HG02938 (cell line): ENCODE results near the gene SEMA3G.

ENCODE experiments used
- ATAC-seq: cut with Tn5 transposase; IDR thresholded peaks from one replicate; pipeline ENCODE4 v1.9.1; 2021; ENCODE audit warnings: mild to moderate bottlenecking, moderate library complexity; ENCODE audit not compliant: unreplicated experiment

The SEMA3G gene

DNA sequence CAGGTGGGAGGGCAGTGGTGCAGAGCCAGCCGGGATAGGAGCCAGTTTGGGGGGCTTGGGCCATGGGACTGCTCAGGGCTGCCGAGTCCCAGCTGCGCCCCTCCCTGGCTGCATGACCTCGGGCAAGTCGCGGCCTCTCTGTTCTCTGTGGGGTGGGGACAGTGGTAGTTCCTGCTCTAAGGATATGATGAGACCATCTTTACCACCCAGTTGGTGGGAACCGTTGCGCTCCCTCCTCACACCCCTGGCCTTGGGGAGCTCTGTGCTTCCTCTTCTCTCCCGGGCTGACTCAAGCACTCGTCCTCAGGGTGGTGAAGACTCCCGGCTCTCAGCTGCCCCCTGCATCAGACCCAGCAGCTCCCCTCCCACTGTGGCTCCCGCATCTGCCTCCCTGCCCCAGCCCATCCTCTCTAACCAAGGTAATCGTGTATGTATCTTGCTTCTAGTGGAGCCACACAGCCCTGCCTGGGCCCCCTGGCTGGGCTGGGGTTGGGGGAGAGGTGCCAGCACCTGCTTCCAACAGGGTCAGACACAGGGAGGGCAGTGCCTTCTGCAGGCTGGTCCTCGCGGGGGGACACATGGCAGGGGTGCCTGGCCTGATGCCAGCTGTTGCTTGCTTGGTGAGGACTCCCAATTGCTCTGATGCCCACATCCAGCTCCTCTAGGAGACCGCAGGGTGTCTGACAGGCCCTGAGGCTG lies 35.1 kb upstream of the SEMA3G start:
- ATAC-seq, result no peak

DNA sequence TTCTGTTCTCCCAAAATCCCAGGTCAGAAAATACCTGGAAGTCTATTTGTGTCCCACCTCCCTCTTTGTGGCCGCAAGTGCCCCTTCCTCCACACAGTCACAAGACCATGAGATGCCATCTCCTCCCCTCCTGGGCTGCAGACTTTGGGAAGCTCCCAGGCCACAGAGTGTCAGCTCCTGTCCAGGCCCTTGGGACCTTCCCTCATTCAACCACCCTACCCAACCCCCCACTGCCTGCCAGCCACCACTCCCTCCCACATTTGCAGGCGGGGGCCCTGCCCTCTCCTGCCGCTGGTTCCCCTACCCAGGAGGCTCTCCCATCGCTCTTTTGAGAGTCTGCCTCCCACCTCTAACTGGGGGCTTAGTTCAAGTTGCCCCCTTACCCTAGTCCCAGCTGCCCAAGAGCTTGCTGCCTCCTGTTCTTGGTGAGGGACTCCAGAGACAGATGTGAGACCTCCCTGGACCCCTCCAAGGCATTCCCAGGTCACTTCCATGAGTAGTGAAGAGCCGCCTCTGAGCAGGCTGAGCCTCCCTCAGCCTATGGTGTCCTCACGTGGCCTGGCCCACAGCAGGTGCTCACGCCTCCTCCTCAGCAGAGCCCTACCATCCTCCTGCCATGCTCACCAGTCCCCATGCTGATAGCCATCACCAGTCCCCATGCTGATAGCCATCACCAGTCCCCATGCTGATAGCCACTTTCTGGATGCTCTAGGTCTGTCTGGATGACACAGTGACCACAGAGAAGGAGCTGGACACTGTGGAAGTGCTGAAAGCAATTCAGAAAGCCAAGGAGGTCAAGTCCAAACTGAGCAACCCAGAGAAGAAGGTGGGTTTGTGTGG lies 34.4 kb upstream of the SEMA3G start:
- ATAC-seq, result no peak

DNA sequence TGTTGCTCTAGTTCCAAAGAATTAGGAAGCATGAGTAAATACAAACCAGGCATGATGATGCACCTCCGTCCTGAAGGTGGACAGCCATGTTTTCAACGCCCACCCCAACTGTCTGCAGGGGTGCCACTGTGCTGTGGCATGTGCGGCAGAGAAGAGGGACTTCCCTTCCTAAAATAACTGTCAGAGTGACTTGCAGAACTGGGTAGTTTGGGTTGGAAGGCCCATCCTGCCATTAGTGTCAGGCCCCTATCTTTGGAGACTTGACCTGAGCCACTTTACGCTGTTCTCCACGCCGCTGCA lies 32.8 kb upstream of the SEMA3G start:
- no peak for ATAC-seq

DNA sequence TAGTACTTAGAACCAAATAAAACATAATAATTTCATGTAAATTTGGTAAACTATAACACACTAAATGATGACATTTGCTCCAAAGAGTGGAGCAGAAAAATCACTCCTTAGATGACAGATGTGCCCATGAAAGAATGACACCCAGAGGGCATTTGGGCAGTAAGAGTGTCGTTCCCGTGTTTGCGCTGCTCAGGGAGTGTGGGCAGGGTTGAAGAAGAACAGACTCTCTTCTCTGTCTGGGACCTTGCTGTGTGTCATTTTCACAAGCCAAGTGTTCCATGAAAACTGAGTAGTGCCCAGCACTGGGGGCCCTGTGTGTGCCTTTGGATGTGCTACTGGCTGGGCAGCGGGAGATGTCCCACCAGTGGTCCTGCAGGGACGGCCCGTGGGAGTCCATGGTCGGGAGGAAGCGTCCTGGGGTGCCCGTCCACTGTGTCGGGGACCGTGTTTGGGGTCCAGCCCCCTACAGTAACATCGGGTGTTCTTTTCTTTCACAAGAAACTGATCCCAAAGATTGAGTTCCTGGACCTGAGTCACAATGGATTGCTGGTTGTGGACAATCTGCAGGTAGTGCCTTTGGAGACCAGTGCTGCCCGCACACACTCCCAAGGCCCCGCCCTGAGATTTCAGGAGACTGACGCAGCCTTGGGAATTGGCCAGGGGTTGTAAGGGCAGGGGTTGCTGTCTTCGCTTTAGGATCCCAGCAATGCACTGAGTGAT lies 32.3 kb upstream of the SEMA3G start:
- no peak for ATAC-seq

DNA sequence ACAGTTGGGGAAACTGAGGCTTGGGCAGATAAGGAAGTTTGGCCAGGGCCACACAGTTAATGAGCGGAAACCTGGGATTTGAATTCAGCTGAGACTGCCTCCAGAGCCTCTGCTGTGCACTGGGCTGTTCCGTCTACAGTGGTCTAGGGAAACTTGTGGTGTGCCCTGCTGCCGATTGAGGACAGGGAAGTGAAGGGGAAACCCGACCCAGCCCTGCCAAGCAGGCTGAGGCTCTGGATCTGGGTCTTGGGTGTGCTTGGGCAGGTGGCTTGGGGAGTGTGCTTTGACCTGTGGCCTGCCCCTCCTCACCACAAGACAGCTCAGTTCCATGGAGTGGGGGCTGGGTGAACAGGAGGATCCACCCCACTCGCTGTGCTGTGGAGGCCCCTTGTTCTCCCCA lies 28.1 kb upstream of the SEMA3G start:
- no peak for ATAC-seq

DNA sequence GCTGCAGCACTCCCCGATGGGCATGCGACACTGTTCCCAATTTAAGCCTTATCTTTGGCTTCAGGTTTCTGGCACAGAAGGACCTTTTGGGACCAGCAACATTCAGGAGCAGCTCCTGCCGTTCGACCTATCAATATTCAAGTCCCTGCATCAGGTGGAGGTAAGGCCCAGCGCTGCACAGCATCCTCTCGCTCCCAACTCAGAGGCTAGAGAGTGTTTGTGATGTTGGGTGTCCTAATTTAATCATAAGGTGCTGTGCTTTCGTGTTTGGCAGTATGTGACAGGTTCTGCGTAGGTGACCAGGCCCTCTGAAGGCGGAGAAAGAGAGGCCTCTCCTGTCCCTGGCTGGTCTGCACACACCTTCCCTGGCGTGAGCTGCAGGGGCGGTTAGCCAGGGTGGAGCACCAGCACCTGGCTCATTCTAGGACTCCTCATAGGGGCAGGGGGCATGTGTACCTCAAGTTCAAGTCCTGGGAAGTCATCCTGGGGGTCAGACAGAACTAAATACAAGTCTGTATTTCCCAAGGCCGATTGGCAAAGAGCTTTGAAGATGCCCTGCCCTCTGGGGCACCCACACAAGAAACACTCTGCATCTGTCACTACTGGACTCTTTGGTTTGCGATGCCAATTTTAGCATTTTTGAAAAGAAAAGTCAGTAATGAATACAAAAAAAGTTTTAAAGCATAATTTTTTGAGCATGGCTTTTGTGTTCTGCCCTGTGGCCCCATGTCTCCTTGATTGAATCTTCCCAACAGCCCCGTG lies 27.5 kb upstream of the SEMA3G start:
- no peak for ATAC-seq

DNA sequence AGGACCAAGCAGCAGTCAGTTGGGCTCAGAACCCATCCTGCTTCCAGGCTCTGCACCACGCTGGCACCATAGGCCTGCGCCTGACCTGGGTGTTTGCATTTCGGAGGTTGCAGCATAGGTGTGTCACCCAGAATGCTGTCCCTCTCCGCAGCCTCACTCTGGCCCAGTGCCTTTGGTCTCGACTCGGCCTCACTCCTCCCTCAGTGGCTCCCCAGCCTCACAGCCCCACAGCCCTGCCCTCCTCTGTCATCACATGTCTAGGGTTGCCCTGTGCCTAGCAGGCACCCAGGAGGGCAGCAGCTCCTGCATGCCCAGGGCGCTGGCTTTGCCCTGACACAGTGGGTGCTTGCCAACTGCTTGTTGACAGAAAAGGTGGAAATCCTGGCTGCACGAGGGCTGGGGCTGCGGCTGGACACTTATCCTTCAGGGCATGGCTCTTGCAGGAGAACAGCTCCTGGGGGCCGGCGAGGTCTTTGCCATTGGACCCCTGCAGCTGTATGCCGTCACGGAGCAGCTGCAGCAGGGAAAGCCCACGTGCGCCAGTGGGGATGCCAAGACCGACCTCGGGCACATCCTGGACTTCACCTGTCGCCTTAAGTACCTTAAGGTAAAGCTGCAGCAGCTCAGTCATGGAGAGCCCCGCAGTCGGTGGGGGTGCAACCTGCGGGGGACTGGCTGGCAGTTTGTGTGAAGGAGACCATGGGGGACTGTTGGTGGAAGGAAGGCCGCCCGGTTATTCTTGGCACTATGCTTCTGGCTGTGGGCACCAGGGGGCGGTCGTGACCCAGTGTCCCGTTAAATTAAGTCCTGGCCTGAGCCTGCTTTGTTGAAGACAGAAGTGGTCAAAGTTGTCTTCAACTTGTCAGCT lies 26.7 kb upstream of the SEMA3G start:
- ATAC-seq, result no peak

DNA sequence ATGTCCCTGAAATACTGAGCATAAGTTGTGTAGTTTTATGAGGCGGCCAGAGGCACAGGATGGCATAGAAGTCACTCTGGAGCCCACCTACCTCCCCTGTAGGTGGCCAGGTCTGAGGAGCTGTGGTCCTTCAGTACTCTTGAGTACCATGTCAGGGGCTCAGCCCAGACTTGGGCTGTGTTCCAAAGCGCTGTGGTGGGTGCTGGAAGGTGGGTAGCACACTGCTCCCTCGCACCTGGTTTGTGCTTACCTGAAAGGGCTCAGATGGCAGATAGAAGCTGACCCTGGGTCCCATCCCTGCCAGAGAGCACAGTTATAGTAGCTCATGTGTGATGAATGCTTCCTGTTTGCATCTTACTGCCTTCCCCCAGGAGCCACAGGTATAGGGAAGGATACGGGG lies 26.0 kb upstream of the SEMA3G start:
- no peak for ATAC-seq

DNA sequence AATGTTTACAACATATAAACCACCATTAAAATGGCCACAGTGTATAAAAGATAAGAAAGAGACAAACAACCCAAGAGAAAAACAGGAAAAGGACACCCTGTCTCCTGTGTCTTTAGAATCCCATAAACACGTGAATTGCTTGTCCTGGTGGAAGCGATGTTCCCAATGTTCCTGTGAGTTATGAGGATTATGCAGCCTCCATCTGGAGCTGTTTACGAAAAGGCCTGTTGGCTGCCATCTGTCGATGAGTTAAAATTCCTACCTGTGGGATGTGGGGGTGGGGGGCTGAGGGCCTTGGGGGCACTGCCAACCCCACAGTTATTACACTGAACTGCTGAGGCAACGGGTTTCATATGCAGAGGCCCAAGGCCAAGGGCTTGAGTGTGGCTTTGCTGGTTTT lies 24.1 kb upstream of the SEMA3G start:
- ATAC-seq, result no peak

DNA sequence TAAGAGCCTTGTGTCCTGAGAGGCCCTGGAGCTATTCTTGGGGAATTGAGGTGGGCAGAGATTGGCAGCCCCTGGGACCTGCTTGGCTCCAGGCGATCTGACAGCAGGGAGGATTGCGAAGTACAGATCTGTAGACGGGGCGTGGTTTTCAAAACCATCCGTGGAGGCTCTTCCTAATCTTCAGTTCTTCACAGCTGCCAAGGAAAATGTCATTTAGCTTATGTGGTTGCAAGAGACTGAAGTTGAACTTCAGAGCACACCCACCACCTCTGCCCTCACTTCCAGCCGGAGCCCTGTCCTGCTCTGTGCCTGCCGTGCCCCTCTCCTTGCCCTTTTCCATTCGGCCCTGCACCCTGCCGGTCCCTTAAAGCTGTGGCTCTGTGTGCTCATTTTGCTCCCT lies 23.4 kb upstream of the SEMA3G start:
- no peak for ATAC-seq

DNA sequence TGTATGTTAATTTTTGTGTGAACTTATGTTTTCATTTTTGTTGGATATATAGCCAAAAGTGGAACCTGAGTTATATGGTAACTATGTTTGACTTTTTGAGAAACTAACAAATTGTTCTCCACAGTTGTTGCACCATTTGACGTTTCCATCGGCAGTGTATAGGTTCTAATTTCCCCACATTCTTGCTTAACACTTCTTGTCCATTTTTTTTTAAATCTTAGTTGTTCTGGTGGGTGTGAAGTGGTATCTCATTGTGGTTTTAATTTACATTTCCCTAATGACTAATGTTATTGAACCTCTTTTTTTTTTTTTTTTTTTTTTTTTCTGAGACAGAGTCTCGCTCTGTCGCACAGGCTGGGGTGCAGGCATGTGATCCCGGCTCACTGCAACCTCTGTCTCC lies 18.5 kb upstream of the SEMA3G start:
- ATAC-seq, result no peak

DNA sequence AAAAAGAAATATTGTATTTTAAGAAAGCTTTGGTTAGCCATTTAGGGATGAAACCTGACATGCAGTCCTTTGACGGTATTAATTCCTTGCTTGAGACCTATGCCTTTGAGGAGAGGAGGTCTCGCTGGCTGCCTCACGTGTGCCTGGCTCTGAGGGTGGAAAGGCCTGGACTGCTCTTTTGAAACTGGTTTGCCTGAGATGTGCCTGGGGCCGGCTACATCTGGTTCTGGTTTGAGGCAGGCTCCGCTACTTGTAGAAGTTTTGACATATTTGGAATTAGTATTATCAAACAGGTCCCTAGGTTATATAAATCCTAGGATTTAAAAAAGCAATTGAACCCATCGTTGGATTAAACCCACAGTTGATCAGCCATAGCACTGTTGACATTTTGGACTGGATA lies 17.0 kb upstream of the SEMA3G start:
- no peak for ATAC-seq

DNA sequence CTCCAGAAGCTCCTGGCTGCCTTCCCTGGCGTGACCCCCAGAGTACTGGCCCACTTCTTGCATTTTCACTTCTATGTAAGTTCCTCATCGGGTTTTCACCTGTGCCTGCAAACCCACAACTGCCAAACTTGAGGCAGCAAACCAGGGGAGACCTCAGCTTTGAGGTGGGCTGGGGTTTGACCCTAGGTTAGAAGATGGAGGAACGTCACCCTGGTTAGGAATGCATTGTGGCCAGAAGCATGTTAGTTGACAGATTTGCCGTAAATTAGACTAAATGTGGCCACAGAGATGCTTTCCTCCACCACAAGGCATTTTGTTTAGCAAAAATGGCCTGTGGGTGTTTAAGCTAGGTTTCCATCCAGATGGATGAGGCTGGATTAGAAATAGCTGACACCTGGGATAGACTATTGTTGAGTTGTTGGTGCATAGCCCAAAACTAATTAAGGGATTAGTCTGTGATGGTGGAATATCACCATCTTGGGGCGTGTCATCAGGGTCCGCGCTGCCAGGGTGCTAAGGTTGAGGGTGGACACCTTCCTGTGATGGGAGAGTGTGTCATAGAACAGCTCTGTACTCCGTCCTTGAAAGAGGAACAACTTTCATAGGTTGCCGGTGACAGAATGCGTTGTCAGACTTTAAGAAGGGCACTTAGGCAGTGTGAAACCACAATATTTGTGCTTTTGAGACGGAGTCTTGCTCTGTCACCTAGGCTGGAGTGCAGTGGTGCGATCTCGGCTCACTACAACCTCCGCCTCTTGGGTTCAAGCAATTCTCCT lies 14.1 kb upstream of the SEMA3G start:
- no peak for ATAC-seq

DNA sequence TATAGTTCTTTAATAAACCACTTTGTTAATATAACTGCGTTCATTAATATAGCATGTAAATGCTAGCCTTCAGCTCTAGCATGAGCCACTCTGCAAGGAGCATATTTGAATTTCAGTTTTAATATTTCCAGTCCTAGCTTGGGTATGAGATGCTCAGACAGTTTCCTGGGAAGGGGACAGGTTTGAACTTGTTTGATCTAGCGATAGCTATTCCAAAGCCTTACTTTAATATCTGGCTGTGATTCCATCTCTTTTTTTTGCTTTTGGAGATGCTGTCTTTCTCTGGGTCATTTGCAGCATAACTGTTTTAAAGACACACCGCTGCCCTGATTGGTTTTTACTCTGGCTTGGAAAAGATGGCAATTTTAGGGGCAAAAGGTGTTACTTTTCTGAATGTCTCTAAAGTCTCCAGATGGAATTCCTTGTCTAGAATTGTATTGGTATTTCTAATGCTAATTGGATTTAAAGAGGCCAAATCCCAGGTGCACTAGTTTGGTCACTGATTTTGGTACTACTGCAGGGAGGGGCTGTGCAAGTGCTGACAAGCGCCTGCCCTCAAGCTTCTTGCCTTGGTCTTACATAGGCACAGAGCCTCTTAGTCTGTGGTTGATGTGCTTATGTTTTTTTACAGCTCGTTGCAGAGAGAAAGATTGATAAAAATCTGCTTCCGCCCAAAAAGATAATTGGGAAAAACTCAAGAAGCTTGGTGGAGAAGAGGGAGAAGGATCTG lies 13.3 kb upstream of the SEMA3G start:
- ATAC-seq, result no peak

DNA sequence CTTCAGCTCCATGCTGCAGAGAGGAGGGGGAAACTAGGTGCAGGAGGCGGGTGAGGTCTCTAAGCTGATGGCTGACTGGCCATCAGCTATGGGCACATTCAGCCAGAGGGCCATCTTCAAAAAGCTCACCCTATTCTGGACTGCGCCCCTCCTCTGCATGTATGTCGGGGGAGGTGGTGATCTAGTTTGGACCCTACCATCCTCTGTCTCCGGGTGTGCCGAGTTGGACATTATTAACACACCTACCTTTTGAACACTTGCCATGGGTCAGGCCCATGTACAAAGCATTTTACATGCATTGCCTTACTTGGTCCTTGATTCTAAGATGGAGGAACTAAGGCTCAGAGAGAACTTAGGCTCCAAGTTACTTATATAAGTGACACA lies 11.9 kb upstream of the SEMA3G start:
- ATAC-seq, result no peak

DNA sequence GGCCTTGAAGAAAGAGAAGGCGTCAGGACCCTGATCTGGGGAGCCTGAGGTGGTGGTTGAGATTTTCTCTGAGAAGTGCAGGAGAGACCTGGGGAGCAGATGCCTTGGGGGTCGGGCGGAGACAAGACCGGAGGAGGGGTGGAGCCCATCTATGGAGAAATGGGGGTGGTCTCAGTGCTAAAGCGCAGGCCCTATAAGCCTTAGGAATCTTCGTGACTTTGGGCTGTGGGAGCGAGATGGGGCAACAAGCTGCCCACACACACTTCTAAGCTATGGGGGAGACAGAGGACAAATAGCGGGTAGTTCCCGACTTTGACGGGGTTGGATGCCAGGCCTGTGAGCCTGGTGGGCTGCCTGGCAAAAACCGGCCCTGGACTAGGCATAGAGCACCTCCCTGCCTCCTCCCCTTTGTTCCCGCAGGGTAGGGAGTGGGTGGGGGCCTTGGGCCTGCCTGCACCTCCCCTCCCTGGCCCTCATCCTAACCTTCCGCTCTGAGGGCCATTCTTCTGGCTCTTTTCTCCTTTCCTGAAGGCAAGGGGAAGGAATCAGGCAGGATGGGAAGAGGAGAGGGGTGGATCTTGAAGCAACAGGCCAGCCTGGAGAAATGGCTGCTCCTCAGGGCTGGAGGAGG lies 11.4 kb upstream of the SEMA3G start:
- no peak for ATAC-seq

DNA sequence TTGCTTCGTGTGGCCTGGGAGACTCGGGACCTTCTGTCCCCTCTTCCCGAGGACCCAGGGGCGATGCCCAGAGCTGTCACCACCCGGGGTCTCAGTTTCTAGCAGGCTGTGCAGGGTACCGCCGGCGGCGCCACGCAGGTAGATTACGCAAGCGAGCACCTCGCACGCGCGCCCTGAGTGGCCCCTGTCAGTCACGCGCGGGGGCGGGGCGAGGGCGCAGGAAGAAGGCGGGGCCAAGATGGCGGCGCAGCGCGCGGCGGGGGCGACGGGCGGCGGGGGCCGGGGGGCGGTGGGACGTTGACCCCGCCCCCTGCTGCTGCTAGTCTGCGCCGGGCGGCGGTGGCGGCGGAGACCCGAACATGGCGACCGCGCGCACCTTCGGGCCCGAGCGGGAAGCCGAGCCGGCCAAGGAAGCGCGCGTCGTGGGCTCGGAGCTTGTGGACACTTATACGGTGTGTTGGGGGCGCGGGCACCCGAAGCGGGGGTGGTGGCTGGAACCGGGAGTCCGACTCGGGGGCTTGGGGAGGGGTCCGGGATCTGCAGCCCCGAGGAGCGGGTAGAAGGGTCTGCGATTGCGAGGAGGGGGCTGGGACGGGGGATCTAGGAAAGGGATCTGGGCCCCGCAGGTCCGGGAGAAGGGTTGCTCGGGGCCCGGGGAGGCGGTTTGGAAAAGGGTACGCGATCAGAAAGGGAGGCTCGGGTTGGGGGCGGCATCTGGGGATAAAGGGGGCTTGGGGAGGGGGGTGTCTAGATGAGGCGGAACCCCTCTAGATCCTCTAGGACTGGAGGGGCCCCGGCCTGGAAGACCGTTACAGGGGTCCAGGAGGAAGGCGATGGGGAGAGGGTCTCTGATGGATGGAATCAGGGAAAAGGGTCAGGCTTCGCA lies 10.6 kb upstream of the SEMA3G start, which contains the start of gene NISCH:
TSS of gene NISCH (plus strand) at position 322 of the 886 bp plus-strand sequence. CDS start at position 360, 38 bp downstream.
- ATAC-seq, result peak; percentile 62

DNA sequence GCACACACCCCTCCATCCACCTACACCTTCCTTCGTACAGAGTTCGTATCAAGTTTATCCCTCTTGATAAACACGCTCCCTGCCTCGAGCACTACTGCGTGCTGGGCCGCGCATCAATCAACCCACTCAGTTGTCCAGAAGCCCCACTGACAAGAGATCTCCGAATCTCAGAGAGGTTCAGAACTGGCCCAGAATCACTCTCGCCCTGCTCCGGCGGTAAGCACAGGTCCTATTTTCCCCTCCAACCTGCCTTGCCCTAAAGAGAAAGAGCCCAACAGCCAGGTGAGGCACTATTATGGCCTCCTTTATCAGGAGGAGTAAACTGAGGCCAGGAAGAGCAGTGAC lies 10.0 kb upstream of the SEMA3G start:
- no peak for ATAC-seq
